IgD-negative memory B cell (primary cell): ENCODE measurements around the gene HEYL. TPM values are rescaled to one million over a fixed set of nuclear protein-coding genes. Genes with fewer than 3 reads are reported as not detected.

Source experiments
- H3K27ac Mint-ChIP-seq, 3 donors: one replicate each; pipeline ENCODE4 v1.8.0; 2020 to 2022; ENCODE audit warnings: mild to moderate bottlenecking in 3 of 3, mixed read lengths in 3 of 3, moderate library complexity in 1 of 3
- H3K27me3 Mint-ChIP-seq: one replicate; pipeline ENCODE4 v1.8.0; 2021; ENCODE audit warnings: mixed read lengths
- H3K36me3 Mint-ChIP-seq: one replicate; pipeline ENCODE4 v1.8.0; 2020; ENCODE audit warnings: mild to moderate bottlenecking, mixed read lengths
- H3K4me1 Mint-ChIP-seq, 3 donors: one replicate each; pipeline ENCODE4 v1.8.0; 2020 to 2022; ENCODE audit warnings: mixed read lengths in 3 of 3, mild to moderate bottlenecking in 1 of 3
- H3K4me3 Mint-ChIP-seq, 4 donors: one replicate each; pipeline ENCODE4 v1.8.0; 2020 to 2022; ENCODE audit warnings: mild to moderate bottlenecking in 4 of 4, mixed read lengths in 4 of 4, moderate library complexity in 3 of 4
- H3K9me3 Mint-ChIP-seq, 3 donors: one replicate each; pipeline ENCODE4 v1.8.0; 2020 to 2021; ENCODE audit warnings: mixed read lengths in 3 of 3, mild to moderate bottlenecking in 1 of 3
- polyA plus RNA-seq: library from polyadenylated mRNA; unstranded; fragments of 300-500 nt; fragmentation: Illumina TruSeq; gene quantifications from one replicate; pipeline ENCODE4 v1.2.3, GENCODE V29; 2021

Gene HEYL
- polyA plus RNA-seq, result not detected

GRCh38 chr1:39639305-39640130 is at the start of gene HEYL:
Gene HEYL (minus strand): TSS chr1:39639643. CDS start chr1:39639625, 18 bp downstream.
- H3K27me3 Mint-ChIP-seq, result peaks cover 30% of the 10 kb centered on the region
- H3K4me3 Mint-ChIP-seq, result peak within 1 kb of the TSS; percentile 20 to 87 (median 72)
- no peak within 1 kb of the TSS for H3K27ac Mint-ChIP-seq
- peaks cover 0 to 3% (median 3%) of the 10 kb centered on the region in 3 donors for H3K4me1 Mint-ChIP-seq
- no peaks in the 10 kb centered on the region for H3K36me3 Mint-ChIP-seq
- H3K9me3 Mint-ChIP-seq, result peaks cover 0 to 4% (median 0%) of the 10 kb centered on the region in 3 donors

GRCh38 chr1:39689214-39689613 is 49.8 kb upstream of the HEYL start:
- Mint-ChIP-seq H3K27me3 (peaks cover 59% of the 10 kb centered on the region), H3K4me3 (no peak overlapping the region), H3K27ac (no peak overlapping the region), H3K9me3 (no peaks in the 10 kb centered on the region), H3K4me1 (peaks cover 0 to 9% (median 0%) of the 10 kb centered on the region in 3 donors), H3K36me3 (no peaks in the 10 kb centered on the region)

GRCh38 chr1:39688706-39689105 is 49.3 kb upstream of the HEYL start:
- Mint-ChIP-seq H3K4me1 (peaks cover 0 to 9% (median 0%) of the 10 kb centered on the region in 3 donors), H3K9me3 (no peaks in the 10 kb centered on the region), H3K4me3 (no peak overlapping the region), H3K27ac (no peak overlapping the region), H3K27me3 (peaks cover 59% of the 10 kb centered on the region), H3K36me3 (no peaks in the 10 kb centered on the region)

- Mint-ChIP-seq H3K36me3 (no peaks in the 10 kb centered on the region), H3K4me1 (peaks cover 0 to 8% (median 0%) of the 10 kb centered on the region in 3 donors), H3K27ac (no peak overlapping the region), H3K4me3 (no peak overlapping the region), H3K9me3 (no peaks in the 10 kb centered on the region), H3K27me3 (peaks cover 58% of the 10 kb centered on the region)
Measured at GRCh38 chr1:39687243-39687642, 47.8 kb upstream of the HEYL start.

- H3K27ac Mint-ChIP-seq, result no peak overlapping the region
- H3K4me3 Mint-ChIP-seq, result no peak overlapping the region
- peaks cover 0 to 2% (median 0%) of the 10 kb centered on the region in 3 donors for H3K4me1 Mint-ChIP-seq
- no peaks in the 10 kb centered on the region for H3K36me3 Mint-ChIP-seq
- H3K9me3 Mint-ChIP-seq, result peaks cover 0 to 2% (median 0%) of the 10 kb centered on the region in 3 donors
- H3K27me3 Mint-ChIP-seq, result peaks cover 48% of the 10 kb centered on the region
Measured at GRCh38 chr1:39685071-39685470, 45.6 kb upstream of the HEYL start.

GRCh38 chr1:39684313-39684664 is 44.8 kb upstream of the HEYL start:
- Mint-ChIP-seq H3K27me3 (peaks cover 43% of the 10 kb centered on the region), H3K36me3 (no peaks in the 10 kb centered on the region), H3K4me3 (no peak overlapping the region), H3K4me1 (peaks cover 0 to 2% (median 0%) of the 10 kb centered on the region in 3 donors), H3K27ac (no peak overlapping the region), H3K9me3 (peaks cover 0 to 2% (median 0%) of the 10 kb centered on the region in 3 donors)

- Mint-ChIP-seq H3K4me3 (no peak overlapping the region), H3K9me3 (peaks cover 0 to 2% (median 0%) of the 10 kb centered on the region in 3 donors), H3K27me3 (peaks cover 40% of the 10 kb centered on the region), H3K4me1 (peaks cover 0 to 2% (median 0%) of the 10 kb centered on the region in 3 donors), H3K27ac (no peak overlapping the region), H3K36me3 (no peaks in the 10 kb centered on the region)
Measured at GRCh38 chr1:39683591-39684312, 44.3 kb upstream of the HEYL start.

GRCh38 chr1:39681999-39682398 is 42.6 kb upstream of the HEYL start:
- no peaks in the 10 kb centered on the region for H3K36me3 Mint-ChIP-seq
- H3K4me1 Mint-ChIP-seq, result peaks cover 0 to 2% (median 0%) of the 10 kb centered on the region in 3 donors
- H3K4me3 Mint-ChIP-seq, result no peak overlapping the region
- H3K27ac Mint-ChIP-seq, result no peak overlapping the region
- H3K27me3 Mint-ChIP-seq, result peaks cover 30% of the 10 kb centered on the region
- H3K9me3 Mint-ChIP-seq, result peaks cover 0 to 2% (median 0%) of the 10 kb centered on the region in 3 donors

- peaks cover 0 to 2% (median 0%) of the 10 kb centered on the region in 3 donors for H3K9me3 Mint-ChIP-seq
- no peak overlapping the region for H3K4me3 Mint-ChIP-seq
- H3K4me1 Mint-ChIP-seq, result peaks cover 0 to 2% (median 0%) of the 10 kb centered on the region in 3 donors
- H3K36me3 Mint-ChIP-seq, result no peaks in the 10 kb centered on the region
- no peak overlapping the region for H3K27ac Mint-ChIP-seq
- H3K27me3 Mint-ChIP-seq, result peaks cover 27% of the 10 kb centered on the region
Measured at GRCh38 chr1:39681294-39681693, 41.9 kb upstream of the HEYL start.

- Mint-ChIP-seq H3K27ac (no peak overlapping the region), H3K4me1 (peaks cover 0 to 2% (median 0%) of the 10 kb centered on the region in 3 donors), H3K4me3 (no peak overlapping the region), H3K36me3 (no peaks in the 10 kb centered on the region), H3K27me3 (peaks cover 24% of the 10 kb centered on the region), H3K9me3 (peaks cover 0 to 2% (median 0%) of the 10 kb centered on the region in 3 donors)
Measured at GRCh38 chr1:39680751-39681150, 41.3 kb upstream of the HEYL start.

GRCh38 chr1:39679821-39680220 is 40.4 kb upstream of the HEYL start:
- H3K4me1 Mint-ChIP-seq, result peaks cover 0 to 2% (median 0%) of the 10 kb centered on the region in 3 donors
- H3K27ac Mint-ChIP-seq, result no peak overlapping the region
- H3K27me3 Mint-ChIP-seq, result peaks cover 18% of the 10 kb centered on the region

GRCh38 chr1:39678889-39679288 is 39.4 kb upstream of the HEYL start:
- Mint-ChIP-seq H3K4me1 (peaks cover 0 to 2% (median 0%) of the 10 kb centered on the region in 3 donors), H3K27ac (no peak overlapping the region), H3K27me3 (peaks cover 14% of the 10 kb centered on the region), H3K9me3 (peaks cover 0 to 2% (median 0%) of the 10 kb centered on the region in 3 donors), H3K36me3 (no peaks in the 10 kb centered on the region), H3K4me3 (no peak overlapping the region)

More at GRCh38 chr1:39679821-39680220, 40.4 kb upstream of the HEYL start:
- H3K4me3 Mint-ChIP-seq, result no peak overlapping the region
- H3K36me3 Mint-ChIP-seq, result no peaks in the 10 kb centered on the region
- H3K9me3 Mint-ChIP-seq, result peaks cover 0 to 2% (median 0%) of the 10 kb centered on the region in 3 donors

GRCh38 chr1:39677645-39678044 is 38.2 kb upstream of the HEYL start:
- H3K4me3 Mint-ChIP-seq, result no peak overlapping the region
- peaks cover 0 to 2% (median 0%) of the 10 kb centered on the region in 3 donors for H3K9me3 Mint-ChIP-seq
- no peaks in the 10 kb centered on the region for H3K36me3 Mint-ChIP-seq
- peaks cover 0 to 2% (median 0%) of the 10 kb centered on the region in 3 donors for H3K4me1 Mint-ChIP-seq
- H3K27ac Mint-ChIP-seq, result no peak overlapping the region
- peaks cover 18% of the 10 kb centered on the region for H3K27me3 Mint-ChIP-seq

GRCh38 chr1:39676948-39677548 is 37.6 kb upstream of the HEYL start:
- peaks cover 0 to 2% (median 0%) of the 10 kb centered on the region in 3 donors for H3K4me1 Mint-ChIP-seq
- H3K36me3 Mint-ChIP-seq, result no peaks in the 10 kb centered on the region
- peaks cover 13% of the 10 kb centered on the region for H3K27me3 Mint-ChIP-seq
- peaks cover 0 to 2% (median 0%) of the 10 kb centered on the region in 3 donors for H3K9me3 Mint-ChIP-seq
- H3K27ac Mint-ChIP-seq, result no peak overlapping the region
- H3K4me3 Mint-ChIP-seq, result no peak overlapping the region

GRCh38 chr1:39675220-39675619 is 35.8 kb upstream of the HEYL start:
- no peaks in the 10 kb centered on the region for H3K36me3 Mint-ChIP-seq
- no peak overlapping the region for H3K4me3 Mint-ChIP-seq
- no peak overlapping the region for H3K27ac Mint-ChIP-seq
- peaks cover 18% of the 10 kb centered on the region for H3K27me3 Mint-ChIP-seq
- H3K9me3 Mint-ChIP-seq, result no peaks in the 10 kb centered on the region
- peaks cover 0 to 2% (median 0%) of the 10 kb centered on the region in 3 donors for H3K4me1 Mint-ChIP-seq
